K562 (cell line): ENCODE measurements around the gene HOXB5. TPM values are rescaled to one million over a fixed set of nuclear protein-coding genes. Genes with fewer than 3 reads are reported as not detected.
A peak's percentile ranks its signal among the peaks of the same experiment; 100 is the strongest.

ENCODE experiments used
- CBX3 ChIP-seq, 2 experiments: IDR thresholded peaks; 1 replicate in 1 of 2; 2 replicates in 1 of 2; pipeline ENCODE4 v1.6.1; 2012; ENCODE audit warnings: inconsistent platforms in 2 of 2, low read length in 2 of 2, borderline replicate concordance in 1 of 2, control low read depth in 1 of 2
- GTF2E2 ChIP-seq: fragments of 200-800 bp; sonication (Bioruptor generic); IDR thresholded peaks from 2 replicates; pipeline ENCODE4 v1.6.1; 2016; ENCODE audit warnings: missing genetic modification characterization, missing compliant biosample characterization
- HDAC1 ChIP-seq, 2 experiments: fragments of 450-650 bp; IDR thresholded peaks; 2 replicates each; pipeline ENCODE4 v1.6.1; 2016 to 2017; ENCODE audit warnings: inconsistent platforms in 1 of 2, mild to moderate bottlenecking in 1 of 2, moderate library complexity in 1 of 2
- MYBL2 ChIP-seq, 2 experiments: fragments of 450-650 bp in 1 of 2; sonication (generic) in 1 of 2; formaldehyde crosslinking in 1 of 2; IDR thresholded peaks; 2 replicates each; pipeline versions ENCODE4 v1.6.1 to v1.8.1; 2017 to 2022; ENCODE audit warnings: borderline replicate concordance in 1 of 2, inconsistent platforms in 1 of 2, low read depth in 1 of 2, mild to moderate bottlenecking in 1 of 2, missing genetic modification reagents in 1 of 2, moderate library complexity in 1 of 2
- MYNN ChIP-seq, 2 experiments: sonication (generic); formaldehyde crosslinking in 1 of 2; IDR thresholded peaks; 2 replicates each; pipeline versions ENCODE4 v1.5.0 to v1.6.1; 2016 to 2020; ENCODE audit warnings: antibody characterized with exemption in 1 of 2, missing genetic modification reagents in 1 of 2
- PRPF4 ChIP-seq: fragments of 200-400 bp; formaldehyde crosslinking; IDR thresholded peaks from one replicate; pipeline ENCODE4 v1.6.1; 2017; ENCODE audit warnings: low read length, low read depth, mild to moderate bottlenecking; ENCODE audit not compliant: insufficient read depth, poor library complexity, severe bottlenecking
- RBM39 ChIP-seq: fragments of 200-400 bp; formaldehyde crosslinking; optimal IDR thresholded peaks from 2 replicates; pipeline ENCODE3; 2018; ENCODE audit warnings: low read depth, low read length
- SFPQ ChIP-seq: fragments of 200-400 bp; formaldehyde crosslinking; IDR thresholded peaks from 2 replicates; pipeline ENCODE4 v1.6.1; 2017; ENCODE audit warnings: mild to moderate bottlenecking, low read depth, low read length, moderate library complexity
- SMAD3 ChIP-seq: fragments of 450-650 bp; formaldehyde crosslinking; conservative IDR thresholded peaks from 2 replicates; pipeline ENCODE4 v1.4.0; 2020; ENCODE audit warnings: mild to moderate bottlenecking
- SPI1 ChIP-seq: IDR thresholded peaks from 2 replicates; pipeline ENCODE4 v1.6.1; 2011; ENCODE audit warnings: low read depth, low read length, control low read depth, borderline replicate concordance
- SUPT5H ChIP-seq: fragments of 450-650 bp; IDR thresholded peaks from 2 replicates; pipeline ENCODE4 v1.6.1; 2016
- TCF3 ChIP-seq: sonication (generic); formaldehyde crosslinking; IDR thresholded peaks from 2 replicates; pipeline ENCODE4 v1.4.0; 2020; ENCODE audit warnings: mild to moderate bottlenecking, missing genetic modification reagents
- THRAP3 ChIP-seq: fragments of 450-650 bp; IDR thresholded peaks from 2 replicates; pipeline ENCODE4 v1.6.1; 2016; ENCODE audit warnings: mild to moderate bottlenecking, inconsistent platforms, borderline replicate concordance
- TRIM25 ChIP-seq: fragments of 450-650 bp; IDR thresholded peaks from 2 replicates; pipeline ENCODE4 v1.7.0; 2016; ENCODE audit warnings: borderline replicate concordance
- XRCC4 ChIP-seq: IDR thresholded peaks from one replicate; pipeline ENCODE4 v1.6.1; 2011; ENCODE audit not compliant: insufficient read depth, insufficient read length; ENCODE audit errors: extremely low read depth
- ZBTB8A ChIP-seq: fragments of 450-650 bp; IDR thresholded peaks from 2 replicates; pipeline ENCODE4 v1.6.1; 2018; ENCODE audit warnings: mild to moderate bottlenecking, moderate library complexity; ENCODE audit not compliant: partially characterized antibody
- ZC3H4 ChIP-seq: sonication (generic); formaldehyde crosslinking; IDR thresholded peaks from 2 replicates; pipeline ENCODE4 v1.9.0; 2021; ENCODE audit warnings: missing genetic modification reagents, borderline replicate concordance
- ZFP1 ChIP-seq: fragments of 450-650 bp; formaldehyde crosslinking; IDR thresholded peaks from 2 replicates; pipeline ENCODE4 v1.4.0; 2020; ENCODE audit warnings: mild to moderate bottlenecking, mixed read lengths
- polyA plus RNA-seq, 8 experiments: library from polyadenylated mRNA; depleted of rRNA in 4 of 8; stranded (reverse) in 5 of 8; unstranded in 3 of 8; fragments of >200 nt; fragmentation: Nextera tagmentation in 2 of 8; fragmentation: Illumina TruSeq in 1 of 8; extraction: Ambion mirVana in 2 of 8; extraction: Trizol in 1 of 8; gene quantifications; 2 replicates each; pipeline versions ENCODE4 v1.2.1 to v1.2.3, GENCODE V29; 2011 to 2014; ENCODE audit warnings: inconsistent platforms in 1 of 8, missing spikeins in 1 of 8
- total RNA-seq, 7 experiments: library from RNA; depleted of rRNA in 6 of 7; stranded (reverse); fragments of >200 nt in 6 of 7; fragmentation: Illumina TruSeq in 2 of 7; extraction: Trizol in 2 of 7; gene quantifications; 2 replicates each; pipeline versions ENCODE4 v1.2.1 to v1.2.3, GENCODE V29; 2011 to 2021; ENCODE audit warnings: low replicate concordance in 1 of 7
- TF ChIP-seq, protein P1 (sequence below), 2 experiments: fragments of 450-650 bp; IDR thresholded peaks; 2 replicates each; pipeline ENCODE4 v1.6.1; 2018; ENCODE audit warnings: mild to moderate bottlenecking in 2 of 2, low read depth in 1 of 2; ENCODE audit not compliant: partially characterized antibody in 2 of 2

The HOXB5 gene
- total and polyA plus RNA-seq, 9 of the 15 experiments (the other 6 are each of a cell fraction or from before 2014, with no cell fraction given): 0.24 to 2.7 (median 0.65) TPM

DNA sequence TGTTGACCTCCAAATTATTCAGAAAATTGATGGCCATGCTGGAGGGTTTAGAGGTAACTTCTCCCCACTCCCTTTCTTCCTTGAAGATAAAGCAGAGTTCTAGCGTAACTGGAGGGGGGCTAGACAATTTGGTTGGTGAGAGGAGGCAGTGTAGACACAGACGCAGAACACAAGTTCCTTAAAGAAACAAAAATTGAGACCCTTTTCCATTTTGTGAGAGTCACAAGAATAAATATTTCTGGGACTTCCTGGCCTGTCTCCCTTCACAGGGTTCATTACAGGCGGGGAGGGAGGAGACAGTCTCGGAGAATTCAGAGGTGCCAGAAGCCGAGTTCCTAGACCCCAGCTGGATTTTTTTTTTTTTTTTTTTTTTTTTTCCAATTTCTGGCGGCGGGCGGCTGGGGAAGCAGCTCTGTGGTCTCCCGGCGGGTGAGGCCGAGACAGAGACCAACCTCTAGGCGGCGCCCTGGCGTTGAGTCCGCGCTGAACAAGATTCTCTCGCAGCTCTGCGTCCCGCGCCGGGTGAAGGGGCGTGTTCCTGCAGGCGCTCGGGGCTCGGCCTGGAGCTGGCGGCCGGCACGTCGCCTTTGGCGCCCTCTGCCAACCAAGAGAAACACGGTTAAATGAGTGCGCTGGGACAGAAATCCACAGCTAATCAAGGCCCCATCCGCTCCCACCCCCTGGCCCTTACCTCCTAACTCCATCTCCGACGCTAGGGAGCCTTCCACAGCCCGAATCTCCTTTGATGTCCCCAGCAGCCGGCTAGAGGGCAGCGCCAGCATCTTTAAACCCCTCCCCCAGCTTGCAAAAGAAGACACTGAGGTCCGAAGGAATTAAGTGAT, 42.8 kb upstream of the HOXB5 start (continued):
- TF ChIP-seq TRIM25 (no peak), ZFP1 (CRISPR knock-in tag) (no peak), THRAP3 (no peak), SUPT5H (no peak), CBX3 (IDR thresholded peaks at IDR 0.05; ENCODE audit: borderline replicate concordance in 1 of 2, low read length in 2 of 2) (no peak), SFPQ (no peak), SMAD3 (CRISPR knock-in tag) (0 out of 2 replicates have a peak, but pooled peaks have one; percentile 49), MYBL2 (IDR thresholded peaks at IDR 0.05; ENCODE audit: low read depth) (no peak), MYBL2 (CRISPR knock-in tag; IDR thresholded peaks at IDR 0.05; ENCODE audit: borderline replicate concordance) (no peak), ZC3H4 (CRISPR knock-in tag) (no peak), MYNN (IDR thresholded peaks at IDR 0.05) (0 out of 2 replicates have a peak, but pooled peaks have one; percentile 11), MYNN (CRISPR knock-in tag; IDR thresholded peaks at IDR 0.05) (no peak), ZBTB8A (no peak), PRPF4 (no peak), HDAC1 (IDR thresholded peaks at IDR 0.05) (no peak; a peak in 1 of 4 replicates), RBM39 (no peak), XRCC4 (no peak), GTF2E2 (tag) (no peak), TCF3 (CRISPR knock-in tag) (no peak), SPI1 (no peak)
- TF ChIP-seq, protein P1, sequence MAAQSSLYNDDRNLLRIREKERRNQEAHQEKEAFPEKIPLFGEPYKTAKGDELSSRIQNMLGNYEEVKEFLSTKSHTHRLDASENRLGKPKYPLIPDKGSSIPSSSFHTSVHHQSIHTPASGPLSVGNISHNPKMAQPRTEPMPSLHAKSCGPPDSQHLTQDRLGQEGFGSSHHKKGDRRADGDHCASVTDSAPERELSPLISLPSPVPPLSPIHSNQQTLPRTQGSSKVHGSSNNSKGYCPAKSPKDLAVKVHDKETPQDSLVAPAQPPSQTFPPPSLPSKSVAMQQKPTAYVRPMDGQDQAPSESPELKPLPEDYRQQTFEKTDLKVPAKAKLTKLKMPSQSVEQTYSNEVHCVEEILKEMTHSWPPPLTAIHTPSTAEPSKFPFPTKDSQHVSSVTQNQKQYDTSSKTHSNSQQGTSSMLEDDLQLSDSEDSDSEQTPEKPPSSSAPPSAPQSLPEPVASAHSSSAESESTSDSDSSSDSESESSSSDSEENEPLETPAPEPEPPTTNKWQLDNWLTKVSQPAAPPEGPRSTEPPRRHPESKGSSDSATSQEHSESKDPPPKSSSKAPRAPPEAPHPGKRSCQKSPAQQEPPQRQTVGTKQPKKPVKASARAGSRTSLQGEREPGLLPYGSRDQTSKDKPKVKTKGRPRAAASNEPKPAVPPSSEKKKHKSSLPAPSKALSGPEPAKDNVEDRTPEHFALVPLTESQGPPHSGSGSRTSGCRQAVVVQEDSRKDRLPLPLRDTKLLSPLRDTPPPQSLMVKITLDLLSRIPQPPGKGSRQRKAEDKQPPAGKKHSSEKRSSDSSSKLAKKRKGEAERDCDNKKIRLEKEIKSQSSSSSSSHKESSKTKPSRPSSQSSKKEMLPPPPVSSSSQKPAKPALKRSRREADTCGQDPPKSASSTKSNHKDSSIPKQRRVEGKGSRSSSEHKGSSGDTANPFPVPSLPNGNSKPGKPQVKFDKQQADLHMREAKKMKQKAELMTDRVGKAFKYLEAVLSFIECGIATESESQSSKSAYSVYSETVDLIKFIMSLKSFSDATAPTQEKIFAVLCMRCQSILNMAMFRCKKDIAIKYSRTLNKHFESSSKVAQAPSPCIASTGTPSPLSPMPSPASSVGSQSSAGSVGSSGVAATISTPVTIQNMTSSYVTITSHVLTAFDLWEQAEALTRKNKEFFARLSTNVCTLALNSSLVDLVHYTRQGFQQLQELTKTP (IDR thresholded peaks at IDR 0.05; ENCODE audit: low read depth in 1 of 2, partially characterized antibody in 2 of 2): peak in 1 of 2 experiments; percentile 11
